ENCODE data around the gene SNED1. TPM values are rescaled to one million over a fixed set of nuclear protein-coding genes. Genes with fewer than 3 reads are reported as not detected.

Gene SNED1
- total and polyA plus RNA-seq, 4 donors, result 0.65 to 18.1 (median 2.8) TPM

DNA sequence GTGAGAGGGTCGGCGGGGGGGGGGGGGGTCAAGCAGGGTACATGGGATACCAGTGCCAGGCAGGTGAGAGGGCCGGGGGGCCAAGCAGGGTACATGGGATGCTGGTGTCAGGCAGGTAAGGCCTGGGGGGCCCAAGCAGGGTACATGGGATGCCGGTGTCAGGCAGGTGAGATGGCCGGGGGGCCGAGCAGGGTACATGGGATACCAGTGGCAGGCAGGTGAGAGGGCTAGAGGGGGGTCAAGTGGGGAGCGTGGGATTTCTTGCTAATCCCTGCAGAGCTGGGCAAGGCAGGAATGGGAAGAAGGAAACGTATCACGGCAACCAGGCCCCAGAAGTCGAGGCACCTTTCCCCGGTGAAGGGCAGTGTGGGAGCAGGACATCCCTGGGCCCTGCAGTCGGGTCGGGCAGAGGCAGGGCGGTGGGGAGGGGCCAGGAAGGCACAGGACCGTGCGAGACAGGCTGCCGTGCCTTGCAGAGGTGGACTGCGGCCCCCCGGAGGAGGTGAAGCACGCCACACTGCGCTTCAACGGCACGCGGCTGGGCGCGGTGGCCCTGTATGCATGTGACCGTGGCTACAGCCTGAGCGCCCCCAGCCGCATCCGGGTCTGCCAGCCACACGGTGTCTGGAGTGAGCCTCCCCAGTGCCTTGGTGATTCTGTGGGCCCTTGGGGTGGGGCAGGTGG is 54.4 kb downstream of the SNED1 start:
- 95% methylated on average over 31 of the region's 31 CpGs for whole genome bisulfite sequencing
- TF ChIP-seq TAF1 (conservative IDR thresholded peaks at IDR 0.05) (no peak), FOXA1 (IDR thresholded peaks at IDR 0.05) (no peak), RAD21 (IDR thresholded peaks at IDR 0.05) (no peak), ATF3 (IDR thresholded peaks at IDR 0.05) (no peak), RXRA (IDR thresholded peaks at IDR 0.05) (no peak), FOXA2 (IDR thresholded peaks at IDR 0.05) (no peak), HNF4G (IDR thresholded peaks at IDR 0.05) (no peak), MAX (IDR thresholded peaks at IDR 0.05) (no peak), JUND (IDR thresholded peaks at IDR 0.05) (no peak), EGR1 (IDR thresholded peaks at IDR 0.05; ENCODE audit: low read depth in 2 of 2) (no peak), YY1 (IDR thresholded peaks at IDR 0.05) (no peak), ZBTB33 (IDR thresholded peaks at IDR 0.05) (no peak), GABPA (IDR thresholded peaks at IDR 0.05 in 1 of 2, conservative IDR thresholded peaks at IDR 0.05 in 1 of 2) (no peak), NR2F2 (IDR thresholded peaks at IDR 0.05) (no peak), HNF4A (conservative IDR thresholded peaks at IDR 0.05) (no peak), SP1 (IDR thresholded peaks at IDR 0.05) (no peak)
- TF ChIP-seq, protein P1, sequence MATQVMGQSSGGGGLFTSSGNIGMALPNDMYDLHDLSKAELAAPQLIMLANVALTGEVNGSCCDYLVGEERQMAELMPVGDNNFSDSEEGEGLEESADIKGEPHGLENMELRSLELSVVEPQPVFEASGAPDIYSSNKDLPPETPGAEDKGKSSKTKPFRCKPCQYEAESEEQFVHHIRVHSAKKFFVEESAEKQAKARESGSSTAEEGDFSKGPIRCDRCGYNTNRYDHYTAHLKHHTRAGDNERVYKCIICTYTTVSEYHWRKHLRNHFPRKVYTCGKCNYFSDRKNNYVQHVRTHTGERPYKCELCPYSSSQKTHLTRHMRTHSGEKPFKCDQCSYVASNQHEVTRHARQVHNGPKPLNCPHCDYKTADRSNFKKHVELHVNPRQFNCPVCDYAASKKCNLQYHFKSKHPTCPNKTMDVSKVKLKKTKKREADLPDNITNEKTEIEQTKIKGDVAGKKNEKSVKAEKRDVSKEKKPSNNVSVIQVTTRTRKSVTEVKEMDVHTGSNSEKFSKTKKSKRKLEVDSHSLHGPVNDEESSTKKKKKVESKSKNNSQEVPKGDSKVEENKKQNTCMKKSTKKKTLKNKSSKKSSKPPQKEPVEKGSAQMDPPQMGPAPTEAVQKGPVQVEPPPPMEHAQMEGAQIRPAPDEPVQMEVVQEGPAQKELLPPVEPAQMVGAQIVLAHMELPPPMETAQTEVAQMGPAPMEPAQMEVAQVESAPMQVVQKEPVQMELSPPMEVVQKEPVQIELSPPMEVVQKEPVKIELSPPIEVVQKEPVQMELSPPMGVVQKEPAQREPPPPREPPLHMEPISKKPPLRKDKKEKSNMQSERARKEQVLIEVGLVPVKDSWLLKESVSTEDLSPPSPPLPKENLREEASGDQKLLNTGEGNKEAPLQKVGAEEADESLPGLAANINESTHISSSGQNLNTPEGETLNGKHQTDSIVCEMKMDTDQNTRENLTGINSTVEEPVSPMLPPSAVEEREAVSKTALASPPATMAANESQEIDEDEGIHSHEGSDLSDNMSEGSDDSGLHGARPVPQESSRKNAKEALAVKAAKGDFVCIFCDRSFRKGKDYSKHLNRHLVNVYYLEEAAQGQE (IDR thresholded peaks at IDR 0.05), result no peak
- TF ChIP-seq, protein P2, sequence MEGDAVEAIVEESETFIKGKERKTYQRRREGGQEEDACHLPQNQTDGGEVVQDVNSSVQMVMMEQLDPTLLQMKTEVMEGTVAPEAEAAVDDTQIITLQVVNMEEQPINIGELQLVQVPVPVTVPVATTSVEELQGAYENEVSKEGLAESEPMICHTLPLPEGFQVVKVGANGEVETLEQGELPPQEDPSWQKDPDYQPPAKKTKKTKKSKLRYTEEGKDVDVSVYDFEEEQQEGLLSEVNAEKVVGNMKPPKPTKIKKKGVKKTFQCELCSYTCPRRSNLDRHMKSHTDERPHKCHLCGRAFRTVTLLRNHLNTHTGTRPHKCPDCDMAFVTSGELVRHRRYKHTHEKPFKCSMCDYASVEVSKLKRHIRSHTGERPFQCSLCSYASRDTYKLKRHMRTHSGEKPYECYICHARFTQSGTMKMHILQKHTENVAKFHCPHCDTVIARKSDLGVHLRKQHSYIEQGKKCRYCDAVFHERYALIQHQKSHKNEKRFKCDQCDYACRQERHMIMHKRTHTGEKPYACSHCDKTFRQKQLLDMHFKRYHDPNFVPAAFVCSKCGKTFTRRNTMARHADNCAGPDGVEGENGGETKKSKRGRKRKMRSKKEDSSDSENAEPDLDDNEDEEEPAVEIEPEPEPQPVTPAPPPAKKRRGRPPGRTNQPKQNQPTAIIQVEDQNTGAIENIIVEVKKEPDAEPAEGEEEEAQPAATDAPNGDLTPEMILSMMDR (IDR thresholded peaks at IDR 0.05; ENCODE audit: low read depth, low read length, missing input control), result no peak
- peaks cover 2 to 64% (median 19%) of the 10 kb centered on the region in 4 donors for H3K36me3 ChIP-seq (ENCODE audit: control insufficient read depth in 4 of 4, insufficient read depth in 3 of 4, low read depth in 1 of 4, low read length in 3 of 4)

More for the DNA sequence above, 54.4 kb downstream of the SNED1 start:
- no peak for DNase-seq (ENCODE audit: low spot score)
- Histone ChIP-seq H3K9me3 (ENCODE audit: control insufficient read depth in 4 of 4, low read length in 3 of 4) (no peaks in the 10 kb centered on the region), H3K27me3 (ENCODE audit: control insufficient read depth in 4 of 4, insufficient read depth in 4 of 4, low read length in 3 of 4) (no peaks in the 10 kb centered on the region), H3K4me3 (ENCODE audit: low read depth in 1 of 3, low read length in 3 of 3) (no peak overlapping the region), H3K27ac (ENCODE audit: low read depth in 1 of 2, low read length in 2 of 2) (no peak overlapping the region), H3K9ac (ENCODE audit: low read depth in 1 of 2, low read length in 2 of 2) (no peak overlapping the region), H3K4me1 (ENCODE audit: control insufficient read depth in 4 of 4, insufficient read depth in 4 of 4, low read length in 3 of 4) (no peaks in the 10 kb centered on the region)
